Brain pericyte (primary cell): ENCODE results near the gene CSF2.

Experiments used
- DNase-seq: peaks from one replicate; pipeline ENCODE4 v3.0.0-alpha.2; 2012; ENCODE audit warnings: low read depth, low spot score

The CSF2 gene

DNA sequence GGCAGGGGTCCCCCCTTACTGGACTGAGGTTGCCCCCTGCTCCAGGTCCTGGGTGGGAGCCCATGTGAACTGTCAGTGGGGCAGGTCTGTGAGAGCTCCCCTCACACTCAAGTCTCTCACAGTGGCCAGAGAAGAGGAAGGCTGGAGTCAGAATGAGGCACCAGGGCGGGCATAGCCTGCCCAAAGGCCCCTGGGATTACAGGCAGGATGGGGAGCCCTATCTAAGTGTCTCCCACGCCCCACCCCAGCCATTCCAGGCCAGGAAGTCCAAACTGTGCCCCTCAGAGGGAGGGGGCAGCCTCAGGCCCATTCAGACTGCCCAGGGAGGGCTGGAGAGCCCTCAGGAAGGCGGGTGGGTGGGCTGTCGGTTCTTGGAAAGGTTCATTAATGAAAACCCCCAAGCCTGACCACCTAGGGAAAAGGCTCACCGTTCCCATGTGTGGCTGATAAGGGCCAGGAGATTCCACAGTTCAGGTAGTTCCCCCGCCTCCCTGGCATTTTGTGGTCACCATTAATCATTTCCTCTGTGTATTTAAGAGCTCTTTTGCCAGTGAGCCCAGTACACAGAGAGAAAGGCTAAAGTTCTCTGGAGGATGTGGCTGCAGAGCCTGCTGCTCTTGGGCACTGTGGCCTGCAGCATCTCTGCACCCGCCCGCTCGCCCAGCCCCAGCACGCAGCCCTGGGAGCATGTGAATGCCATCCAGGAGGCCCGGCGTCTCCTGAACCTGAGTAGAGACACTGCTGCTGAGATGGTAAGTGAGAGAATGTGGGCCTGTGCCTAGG, at the start of gene CSF2:
TSS of gene CSF2 (plus strand) at position 559 of the 783 bp plus-strand sequence. CDS start at position 594, 35 bp downstream.
- no peak for DNase-seq

DNA sequence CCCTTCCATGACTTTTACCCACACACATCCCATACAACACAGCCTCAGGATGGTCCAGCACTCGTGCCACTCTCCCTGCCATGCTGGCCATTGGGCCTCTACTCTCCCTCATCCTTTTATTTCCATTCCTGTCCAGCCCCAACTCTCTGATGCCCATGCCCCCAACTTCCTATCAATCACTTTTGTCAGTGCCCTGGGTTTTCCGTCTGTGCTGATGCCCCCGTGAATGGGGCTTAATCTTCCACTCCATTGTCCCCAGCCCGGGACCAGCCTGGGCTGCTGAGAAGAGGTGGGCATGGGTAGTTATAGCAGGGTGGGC, 49.5 kb upstream of the CSF2 start:
- DNase-seq = no peak

DNA sequence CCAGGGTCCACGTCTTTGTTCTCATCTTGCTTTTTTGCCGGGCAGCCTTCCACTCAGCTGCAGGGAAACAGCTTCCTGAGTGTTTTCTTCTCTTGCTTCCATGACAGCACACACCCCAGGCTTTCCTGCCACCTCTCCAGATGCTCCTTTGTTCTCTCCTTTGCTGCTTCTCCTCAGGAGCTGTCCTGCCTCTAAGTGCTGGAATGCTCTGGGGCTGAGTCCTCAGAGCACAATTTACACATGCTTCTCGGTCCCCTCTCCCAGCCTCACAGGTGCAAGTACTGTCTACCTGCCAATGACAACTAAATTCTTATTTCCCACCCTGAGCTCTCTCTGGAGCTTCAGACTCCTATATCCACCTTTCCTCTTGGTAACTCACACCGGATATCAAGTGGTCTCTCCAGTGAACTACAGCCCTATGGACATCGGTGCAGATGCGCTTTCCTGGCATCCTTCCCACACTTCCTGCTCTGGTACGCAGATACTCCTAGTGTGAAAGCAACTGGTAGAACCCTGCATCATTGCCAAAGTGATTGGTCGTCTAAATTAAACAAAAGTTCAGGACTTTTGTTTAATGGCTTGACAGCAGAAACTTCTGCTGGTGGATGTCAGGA, 48.7 kb upstream of the CSF2 start:
- no peak for DNase-seq

DNA sequence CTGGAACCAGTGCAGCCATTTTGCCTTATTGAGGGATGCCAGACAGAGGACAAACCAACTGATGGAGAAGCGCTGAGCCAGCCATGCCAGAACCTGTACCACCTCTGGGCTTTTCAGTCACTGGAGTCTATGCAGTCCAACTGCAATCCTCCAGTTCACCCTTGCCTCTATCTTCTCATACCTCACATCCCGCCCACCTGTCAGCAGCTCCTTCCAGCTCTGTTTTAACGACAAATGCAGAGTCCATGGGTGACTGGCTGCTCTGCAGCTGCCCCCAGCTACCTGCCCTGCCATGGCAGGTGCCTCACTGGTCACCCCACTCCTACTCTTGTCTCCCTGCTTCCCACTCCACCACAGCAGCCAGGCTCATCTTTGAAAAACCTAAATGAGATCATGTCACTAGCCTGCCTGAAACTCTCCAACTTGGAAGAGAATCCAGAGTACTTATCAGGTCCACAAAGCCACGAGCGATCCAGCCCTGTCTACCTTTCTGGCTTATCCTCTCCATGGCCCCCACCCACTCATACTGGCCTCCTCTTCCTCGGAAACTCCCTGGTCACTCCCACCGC, 48.1 kb upstream of the CSF2 start:
- no peak for DNase-seq

DNA sequence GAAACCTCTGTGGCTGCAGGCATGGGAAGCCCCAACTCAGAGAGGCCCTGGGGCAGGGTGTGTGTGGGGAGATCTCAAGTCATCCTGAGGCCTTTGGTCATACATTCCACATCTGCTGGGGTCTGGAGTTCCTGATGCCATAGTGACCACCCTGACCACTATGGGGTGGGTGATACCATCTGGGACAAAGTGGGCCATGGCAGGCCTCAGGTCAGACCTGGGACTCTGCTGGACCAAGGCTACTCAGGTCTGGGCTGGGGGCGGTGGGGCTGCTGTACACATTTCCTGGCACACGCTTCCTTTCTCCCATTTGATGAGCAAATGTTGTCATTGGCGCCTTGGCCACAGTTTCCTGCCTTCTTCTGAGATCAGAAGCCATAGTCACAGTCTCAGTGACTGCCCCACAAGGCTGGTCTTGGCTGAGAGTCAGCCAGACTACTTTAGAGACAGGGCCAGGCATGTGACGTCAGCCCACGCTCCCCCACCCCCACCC, 47.0 kb upstream of the CSF2 start:
- DNase-seq = no peak

DNA sequence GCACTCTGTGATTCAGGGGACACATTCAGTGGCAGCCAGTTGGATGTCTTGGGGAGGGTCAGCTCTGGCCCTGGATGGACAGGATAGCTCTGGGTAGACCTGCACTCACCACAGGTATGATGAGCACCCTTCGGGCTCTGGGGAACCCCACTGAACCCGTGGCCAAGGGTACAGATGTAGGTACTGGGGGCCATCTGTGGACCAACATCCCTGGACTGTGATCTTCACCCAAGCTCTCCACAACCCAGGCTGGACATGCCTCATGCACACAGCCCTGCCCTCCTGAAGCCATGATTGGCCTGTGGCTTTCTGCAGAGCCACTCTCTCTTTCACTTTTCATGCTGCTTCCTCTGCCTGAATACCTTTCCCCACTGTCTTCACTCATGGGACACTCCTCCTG, 46.6 kb upstream of the CSF2 start:
- no peak for DNase-seq

DNA sequence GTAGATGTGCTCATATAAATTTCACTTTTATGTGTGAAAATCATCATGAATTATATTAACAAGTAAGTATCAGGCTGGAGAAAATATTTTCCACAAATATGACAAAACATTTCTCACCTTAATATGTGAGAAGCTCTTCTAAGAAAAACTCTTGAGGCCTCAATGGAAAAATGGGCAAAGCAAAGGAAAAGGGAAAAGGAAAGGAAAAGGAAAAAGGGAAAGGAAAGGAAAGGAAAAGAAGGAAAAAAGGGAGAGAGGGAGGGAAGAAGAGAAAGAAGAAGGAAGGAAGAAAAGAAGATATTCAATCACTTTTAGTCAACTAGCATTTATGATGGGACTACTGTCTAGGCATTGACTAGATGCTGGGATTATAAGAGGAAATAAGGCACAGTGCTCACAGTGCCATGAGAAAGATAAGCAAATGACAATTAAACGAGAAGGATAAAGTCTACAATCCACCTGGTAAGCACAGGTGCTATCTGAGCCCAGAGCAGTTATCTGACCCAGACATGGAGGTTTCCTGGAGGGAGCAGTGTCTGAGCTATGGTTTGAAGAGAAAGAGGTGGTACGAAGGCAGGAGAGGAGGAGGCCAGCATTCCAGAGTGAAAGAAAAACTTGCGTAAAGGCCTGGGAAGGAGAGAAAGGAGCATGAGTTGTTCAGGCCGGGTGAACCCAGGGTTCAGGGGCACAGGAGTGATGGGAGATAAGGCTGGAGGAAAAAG, 43.8 kb upstream of the CSF2 start:
- DNase-seq = no peak

DNA sequence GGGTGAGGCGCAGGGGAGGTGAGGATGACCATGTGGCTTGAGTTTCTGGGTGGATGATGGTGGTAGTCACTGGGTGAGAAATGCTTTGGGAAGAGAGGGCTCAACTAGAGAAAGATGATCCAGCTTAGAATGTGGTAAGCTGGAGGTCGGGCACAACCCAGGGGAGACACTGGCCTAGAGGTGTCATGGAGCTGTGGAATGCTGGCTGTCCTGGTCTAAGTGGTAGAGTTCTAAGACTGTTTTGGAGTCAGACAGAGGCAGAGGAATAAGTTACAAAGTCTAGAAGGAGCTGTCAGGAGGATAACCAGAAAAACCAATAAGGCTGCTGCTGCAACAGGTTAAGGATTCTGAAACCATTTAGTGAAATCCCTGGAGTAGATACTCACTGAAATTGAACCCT, 43.0 kb upstream of the CSF2 start:
- DNase-seq = no peak

DNA sequence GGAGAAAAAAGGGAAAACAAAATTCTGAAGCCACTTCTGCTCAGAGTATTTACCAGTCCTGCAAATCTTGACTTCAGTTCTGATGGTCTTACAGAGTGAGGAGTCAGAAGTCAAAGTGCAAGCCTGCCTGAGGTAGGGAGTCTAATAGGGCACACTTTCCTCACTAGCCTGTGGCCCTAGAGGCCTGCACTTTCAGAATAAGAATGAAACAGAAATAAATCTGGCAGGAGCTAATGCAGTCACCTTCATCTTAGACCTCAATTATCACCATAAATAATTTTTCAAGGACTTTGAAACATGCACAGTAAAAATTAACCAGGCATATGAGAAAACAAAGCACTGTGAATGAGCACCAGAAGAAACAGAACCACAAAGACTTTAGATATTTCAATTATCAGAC, 41.4 kb upstream of the CSF2 start:
- DNase-seq = no peak

DNA sequence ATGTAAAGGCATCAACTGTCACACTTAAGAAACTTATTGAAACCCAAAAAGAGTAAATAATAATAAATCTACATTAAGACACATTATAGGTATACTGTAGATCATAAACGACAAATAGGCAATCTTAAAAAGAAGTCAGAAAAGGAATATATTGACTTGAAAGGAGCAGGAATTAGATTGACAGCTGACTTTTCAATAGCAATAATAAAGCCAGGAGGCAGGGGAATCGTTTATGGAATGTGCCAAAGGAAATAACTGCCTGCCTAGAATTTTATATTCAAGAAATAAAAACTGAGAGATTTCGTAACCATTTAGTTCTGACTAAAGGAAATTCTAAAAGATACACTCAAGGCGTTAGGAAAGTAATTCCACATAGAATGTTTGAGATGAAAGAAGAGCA, 40.5 kb upstream of the CSF2 start:
- no peak for DNase-seq

DNA sequence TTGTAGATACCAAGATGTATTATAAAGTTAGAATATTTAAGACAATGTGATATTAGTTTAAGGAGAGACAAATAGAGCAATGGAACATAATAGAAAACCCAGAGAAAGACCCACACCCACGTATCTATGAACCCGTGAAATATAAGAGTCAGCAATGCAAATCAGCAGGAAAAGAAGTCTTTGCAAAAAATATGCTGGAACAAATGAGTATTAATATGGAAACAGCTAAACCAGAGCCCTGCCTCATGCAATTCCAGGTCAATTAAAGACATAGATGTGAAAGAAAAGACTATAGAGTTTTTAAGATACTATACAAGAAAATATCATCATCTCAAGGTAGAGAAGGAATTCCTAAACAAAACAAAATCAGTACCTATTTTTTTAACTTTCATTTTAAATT, 36.2 kb upstream of the CSF2 start:
- no peak for DNase-seq

DNA sequence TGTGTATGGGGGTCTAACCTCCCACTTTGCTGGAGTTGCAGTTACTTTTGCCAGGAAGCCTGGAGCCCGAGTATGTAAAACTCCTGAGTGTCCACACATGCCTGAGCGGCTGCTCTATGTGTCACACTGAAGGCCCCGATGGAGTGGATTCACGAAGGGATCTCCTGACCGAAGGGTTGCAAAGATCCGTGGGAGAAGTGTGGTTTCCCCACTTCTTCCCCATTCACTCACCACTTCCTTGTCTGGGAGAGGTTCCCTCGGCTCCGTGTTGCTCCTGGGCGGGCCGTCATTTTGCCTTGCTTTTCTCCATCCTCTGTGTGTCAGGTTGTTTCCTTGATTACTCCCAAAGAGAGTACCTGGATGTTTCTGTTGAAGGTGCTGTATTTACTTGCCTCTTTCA, 29.4 kb upstream of the CSF2 start:
- DNase-seq = no peak

DNA sequence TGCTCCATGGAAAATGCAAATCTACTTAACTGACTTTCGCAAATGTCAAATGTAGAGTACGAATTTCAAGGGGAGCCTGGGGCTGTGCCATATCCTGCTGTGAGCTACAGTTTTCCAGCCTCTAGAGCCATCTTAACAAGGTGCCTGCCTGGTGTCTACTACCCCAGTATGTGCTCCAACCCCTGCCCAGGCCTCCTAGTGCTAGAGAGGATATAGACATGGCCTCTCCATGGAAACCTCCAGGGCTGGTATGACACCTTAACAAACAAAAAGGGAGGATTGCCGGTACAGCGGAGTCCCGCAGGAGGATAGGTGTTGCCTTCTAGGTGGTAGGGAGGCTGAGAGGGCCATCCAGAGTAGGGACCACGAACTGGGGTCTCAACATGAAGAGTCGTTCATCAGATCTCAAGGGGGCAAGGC, 26.7 kb upstream of the CSF2 start:
- no peak for DNase-seq

DNA sequence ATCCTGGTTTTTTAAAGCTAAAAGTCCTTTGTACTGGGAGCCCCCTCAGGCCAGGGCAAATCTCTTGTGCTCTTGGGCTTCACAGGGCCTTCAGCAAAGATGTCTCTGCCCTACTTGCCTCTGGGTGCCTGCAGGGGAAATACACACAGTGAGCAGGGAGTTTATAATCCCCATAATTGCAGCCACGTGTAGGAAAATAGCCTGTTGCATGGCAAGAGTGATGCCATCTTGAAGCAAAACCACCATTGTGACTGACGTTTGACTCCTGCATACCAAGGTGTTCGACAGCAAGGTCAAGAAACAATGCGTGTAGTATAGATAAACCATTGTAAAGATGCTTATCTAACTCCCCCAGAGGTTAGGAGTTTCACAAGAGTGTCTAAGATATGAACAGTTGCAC, 24.5 kb upstream of the CSF2 start:
- DNase-seq = no peak

DNA sequence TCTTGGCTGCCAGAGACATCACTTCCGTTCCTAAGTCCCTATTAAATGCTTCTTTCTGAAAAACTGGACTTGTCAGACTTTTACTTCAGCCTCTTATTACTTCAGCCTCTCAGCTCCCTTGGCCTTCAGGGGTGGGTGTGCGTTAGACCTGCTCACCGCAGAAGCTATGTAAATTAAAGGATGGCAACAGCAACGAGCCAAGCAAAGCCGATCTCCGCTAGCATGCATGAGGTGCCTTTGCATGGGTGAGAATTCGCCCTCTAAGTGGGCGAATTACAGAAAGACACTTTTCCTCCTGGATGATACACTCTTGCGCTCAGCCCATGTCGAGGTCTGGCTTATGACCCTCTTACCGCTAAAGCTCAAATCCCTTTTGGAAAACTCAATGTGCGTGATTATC, 24.0 kb upstream of the CSF2 start:
- no peak for DNase-seq

DNA sequence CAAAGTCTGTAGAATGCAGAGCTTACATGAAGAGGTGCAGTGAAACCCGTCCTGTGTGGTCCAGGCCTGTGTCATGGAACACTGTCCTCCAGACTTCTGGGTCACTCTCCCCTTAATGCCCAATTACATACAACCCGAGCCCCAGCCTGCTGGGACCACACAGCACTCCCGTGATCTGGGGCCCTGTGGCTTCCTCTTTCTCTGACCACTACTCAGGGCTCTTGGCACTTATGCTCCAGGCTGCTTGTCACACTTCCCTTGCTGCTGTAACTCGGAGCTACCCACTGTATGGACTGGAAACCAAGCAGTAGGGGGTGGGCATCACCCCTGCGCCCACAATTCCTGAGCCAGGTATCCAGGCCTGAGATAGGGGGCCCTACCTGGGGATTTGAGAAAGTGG, 23.5 kb upstream of the CSF2 start:
- no peak for DNase-seq

DNA sequence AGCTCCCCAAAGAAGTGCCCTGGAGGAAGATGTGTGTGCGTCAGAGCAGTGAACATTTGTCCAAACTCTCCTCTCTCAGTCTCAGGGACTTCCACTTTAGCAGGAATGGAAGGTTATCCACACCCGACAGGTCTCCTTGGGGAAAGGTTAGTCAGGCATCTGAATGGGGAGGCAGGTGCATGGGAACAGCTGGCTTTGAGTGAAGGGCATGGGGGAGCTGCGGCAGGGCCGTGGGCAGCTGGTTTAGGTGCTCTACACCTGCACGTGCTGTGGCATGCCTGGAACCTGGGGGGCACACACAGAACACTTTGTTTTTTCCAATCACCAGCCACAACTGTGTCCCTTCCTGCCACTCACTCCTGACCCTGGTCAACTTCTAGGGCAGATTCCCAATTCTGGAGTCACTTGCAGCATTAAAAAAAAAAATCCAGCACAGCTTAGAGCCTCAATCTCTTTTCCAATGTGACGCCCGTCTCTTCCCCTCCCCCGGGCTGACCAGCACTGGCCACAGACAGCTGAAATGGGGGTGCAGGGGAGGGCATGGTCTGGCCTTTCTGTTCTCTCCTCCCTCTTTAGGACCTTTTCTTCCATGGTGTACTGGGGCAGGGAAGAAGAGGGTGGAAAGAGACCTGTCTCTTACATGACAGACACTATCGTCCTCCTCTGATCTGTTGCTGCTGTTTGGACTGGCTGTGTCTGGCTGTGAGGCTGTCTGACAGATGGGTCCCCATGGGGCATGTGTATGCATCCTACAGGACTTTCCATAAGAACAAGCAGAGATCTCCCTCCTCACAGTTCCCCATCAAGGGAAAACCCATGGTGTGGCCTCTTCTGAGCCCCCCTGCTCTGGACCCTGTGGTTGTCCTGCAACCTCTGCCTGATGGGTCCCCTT, 22.7 kb upstream of the CSF2 start:
- no peak for DNase-seq

DNA sequence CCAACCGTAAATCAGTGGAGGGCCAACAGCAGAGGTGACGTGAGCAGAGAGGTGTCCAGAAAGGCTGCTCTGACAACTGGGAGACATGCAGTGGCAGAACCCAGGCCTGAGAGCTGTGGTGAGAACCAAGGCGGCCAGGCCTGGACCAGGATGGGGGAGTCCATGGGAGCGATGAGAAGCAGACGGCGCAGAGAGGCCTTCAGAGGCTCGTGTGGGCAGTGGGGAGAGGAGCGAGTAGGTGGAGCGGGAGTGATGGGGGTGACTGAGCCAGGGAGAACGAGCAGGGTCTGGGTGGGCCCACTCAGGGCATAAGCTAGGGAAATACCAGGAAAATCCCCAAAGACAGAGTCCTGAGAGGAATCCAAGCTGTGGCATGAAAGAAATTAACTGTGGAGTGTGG, 21.1 kb upstream of the CSF2 start:
- DNase-seq = no peak

DNA sequence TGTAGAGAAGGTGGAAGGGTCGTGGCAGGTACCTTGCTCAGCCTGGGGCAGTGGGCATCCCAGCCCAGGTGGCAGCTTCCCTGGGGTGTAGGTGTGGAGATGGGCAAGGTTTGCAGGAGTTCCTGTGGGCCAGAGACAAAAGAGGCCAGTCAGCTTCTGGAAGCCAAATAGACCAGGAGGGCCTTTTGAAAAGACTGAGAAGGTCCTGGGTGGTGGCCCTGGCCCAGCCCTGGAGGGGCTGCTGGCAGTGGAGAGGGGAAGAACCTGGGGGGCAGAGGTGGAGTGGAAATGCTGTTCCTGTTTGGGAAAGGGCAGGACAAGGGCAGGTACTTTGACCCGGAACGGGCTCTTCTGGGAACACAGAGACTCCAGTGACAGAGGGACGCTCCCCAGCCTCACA, 20.1 kb upstream of the CSF2 start:
- DNase-seq = no peak

DNA sequence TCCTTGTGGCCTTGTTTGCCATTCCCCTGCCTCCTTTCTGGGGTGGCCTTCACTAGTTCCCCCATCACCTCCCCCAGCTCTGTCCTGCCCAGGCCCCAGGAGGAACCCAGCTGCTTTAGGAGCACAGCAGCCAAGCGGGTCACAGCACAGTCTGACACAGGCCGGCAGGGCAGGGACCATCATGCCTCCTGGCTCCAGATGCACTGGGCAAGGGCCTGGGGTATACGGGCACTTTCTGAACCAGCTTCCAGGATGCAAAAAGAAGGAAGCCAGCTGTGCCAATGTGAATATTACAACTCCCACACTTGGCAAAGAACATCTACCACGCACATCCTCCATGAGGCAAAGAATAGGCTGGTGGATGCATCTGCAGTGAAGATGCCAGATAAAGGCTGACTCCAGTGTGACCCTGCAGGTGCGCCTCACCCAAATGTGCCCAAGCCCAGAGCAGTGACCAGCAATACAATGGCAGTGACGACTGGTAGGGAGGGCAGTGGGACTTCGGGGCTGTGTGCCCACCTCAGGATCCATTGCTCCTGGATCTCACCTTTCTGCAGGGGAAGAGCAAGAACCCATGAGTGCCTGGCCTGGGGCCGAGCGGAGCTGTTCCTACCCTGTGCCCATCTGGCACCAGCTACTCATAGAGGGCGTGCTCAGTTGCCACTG, 19.4 kb upstream of the CSF2 start:
- no peak for DNase-seq
